Ascending aorta (tissue), 2 donors: Measurements from ENCODE around the gene INMT. TPM values are rescaled to one million over a fixed set of nuclear protein-coding genes. Genes with fewer than 3 reads are reported as not detected.

Source experiments
- DNase-seq, 2 donors: peaks; one replicate each; pipeline ENCODE4 v3.0.0-alpha.2; 2019; ENCODE audit warnings: low spot score in 2 of 2
- H3K27ac ChIP-seq, 2 donors: fragments of 200-600 bp; sonication (generic); one replicate each; pipeline ENCODE4 v1.5.1; 2016 to 2017; ENCODE audit warnings: mild to moderate bottlenecking in 1 of 2
- H3K27me3 ChIP-seq: fragments of 200-600 bp; sonication (generic); one replicate; pipeline ENCODE4 v1.5.1; 2017
- H3K36me3 ChIP-seq, 2 donors: fragments of 200-600 bp; sonication (generic); one replicate each; pipeline ENCODE4 v1.5.1; 2016
- H3K4me1 ChIP-seq, 2 donors: fragments of 200-600 bp; sonication (generic); one replicate each; pipeline ENCODE4 v1.5.1; 2016 to 2017; ENCODE audit warnings: mild to moderate bottlenecking in 1 of 2
- H3K4me3 ChIP-seq, 2 donors: fragments of 200-600 bp; sonication (generic); one replicate each; pipeline ENCODE4 v1.5.1; 2016 to 2017; ENCODE audit warnings: mild to moderate bottlenecking in 1 of 2
- H3K9me3 ChIP-seq, 2 donors: fragments of 200-600 bp; sonication (generic); one replicate each; pipeline ENCODE4 v1.5.1; 2016
- intact Hi-C: fragments of 100-400 bp; cut with DNase I; formaldehyde crosslinking; loops from one replicate; pipeline ENCODE4 v1.15.1; 2023
- total RNA-seq: library from RNA; depleted of rRNA; stranded (reverse); fragments of >200 nt; gene quantifications from one replicate; pipeline ENCODE4 v1.1.0, GENCODE V29; 2016
- TF ChIP-seq, protein P1 (sequence below), 3 experiments: fragments of 200-600 bp in 2 of 3; fragments of 450-650 bp in 1 of 3; sonication (generic) in 2 of 3; IDR thresholded peaks; one replicate each; pipeline ENCODE4 v1.5.1; 2016 to 2019; ENCODE audit warnings: antibody characterized with exemption in 3 of 3, mild to moderate bottlenecking in 1 of 3, moderate library complexity in 1 of 3

INMT gene
- total RNA-seq, 1 donor from 2014 or later, result 51.8 TPM

DNA sequence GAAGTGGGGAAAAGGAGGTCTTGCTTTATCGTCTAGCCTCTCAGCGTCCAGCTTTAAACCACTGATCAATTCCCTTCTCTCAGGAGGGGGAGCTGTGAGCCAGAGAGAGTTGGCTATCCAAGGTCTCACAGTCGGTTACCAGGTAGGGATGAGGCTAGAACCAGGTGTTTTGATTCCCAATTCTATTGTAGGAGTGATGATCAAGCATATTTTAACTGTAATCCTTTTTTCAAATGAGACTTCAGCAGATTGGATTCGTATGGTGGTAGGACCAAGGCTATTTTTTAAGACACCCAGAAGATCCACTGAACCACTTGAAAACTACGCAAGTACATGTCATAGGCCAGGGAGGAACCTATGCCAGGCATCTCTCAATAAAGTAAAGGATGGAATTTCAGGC is 27.6 kb downstream of the INMT start:
- Histone ChIP-seq H3K27me3 (no peaks in the 10 kb centered on the region), H3K4me3 (no peak overlapping the region), H3K36me3 (peaks cover 15 to 16% of the 10 kb centered on the region in 2 donors), H3K4me1 (peaks cover 5 to 23% of the 10 kb centered on the region in 2 donors), H3K9me3 (no peaks in the 10 kb centered on the region), H3K27ac (peak overlapping the region; percentile 81 to 87)
- intact Hi-C loops, result no loop called here
- peak in 1 of 2 donors; percentile 31 for DNase-seq
- TF ChIP-seq, protein P1, sequence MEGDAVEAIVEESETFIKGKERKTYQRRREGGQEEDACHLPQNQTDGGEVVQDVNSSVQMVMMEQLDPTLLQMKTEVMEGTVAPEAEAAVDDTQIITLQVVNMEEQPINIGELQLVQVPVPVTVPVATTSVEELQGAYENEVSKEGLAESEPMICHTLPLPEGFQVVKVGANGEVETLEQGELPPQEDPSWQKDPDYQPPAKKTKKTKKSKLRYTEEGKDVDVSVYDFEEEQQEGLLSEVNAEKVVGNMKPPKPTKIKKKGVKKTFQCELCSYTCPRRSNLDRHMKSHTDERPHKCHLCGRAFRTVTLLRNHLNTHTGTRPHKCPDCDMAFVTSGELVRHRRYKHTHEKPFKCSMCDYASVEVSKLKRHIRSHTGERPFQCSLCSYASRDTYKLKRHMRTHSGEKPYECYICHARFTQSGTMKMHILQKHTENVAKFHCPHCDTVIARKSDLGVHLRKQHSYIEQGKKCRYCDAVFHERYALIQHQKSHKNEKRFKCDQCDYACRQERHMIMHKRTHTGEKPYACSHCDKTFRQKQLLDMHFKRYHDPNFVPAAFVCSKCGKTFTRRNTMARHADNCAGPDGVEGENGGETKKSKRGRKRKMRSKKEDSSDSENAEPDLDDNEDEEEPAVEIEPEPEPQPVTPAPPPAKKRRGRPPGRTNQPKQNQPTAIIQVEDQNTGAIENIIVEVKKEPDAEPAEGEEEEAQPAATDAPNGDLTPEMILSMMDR (IDR thresholded peaks at IDR 0.05), result no peak

DNA sequence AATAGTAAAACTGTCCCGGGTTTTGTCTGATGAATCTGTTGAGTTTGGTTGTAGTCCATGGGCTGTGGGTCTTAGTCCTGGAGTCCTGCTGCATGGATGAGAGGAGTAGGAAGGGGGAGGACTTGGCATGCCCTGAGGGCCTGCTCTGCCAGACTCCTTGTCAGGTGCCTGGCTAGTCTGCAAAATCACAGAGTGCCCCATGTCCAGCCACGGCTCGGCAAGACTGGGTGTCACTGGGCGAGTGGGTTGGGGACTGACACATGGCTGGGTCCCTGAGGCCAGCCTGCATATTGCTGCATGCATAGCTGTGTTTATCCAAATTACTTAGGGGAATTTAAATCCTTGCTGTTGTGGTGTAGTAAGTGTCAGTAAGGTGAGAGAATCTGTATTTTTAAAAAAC is 29.0 kb downstream of the INMT start:
- intact Hi-C loops, result loop anchor here (10.0 kb wide), 1 partner anchor 756 kb away; the partner anchor contains the start of genes FKBP14 and PLEKHA8
- Histone ChIP-seq H3K27me3 (no peaks in the 10 kb centered on the region), H3K4me1 (peaks cover 5 to 23% of the 10 kb centered on the region in 2 donors), H3K27ac (peak overlapping the region in 1 of 2 donors; percentile 87), H3K9me3 (no peaks in the 10 kb centered on the region), H3K36me3 (peaks cover 20 to 29% of the 10 kb centered on the region in 2 donors), H3K4me3 (no peak overlapping the region)
- peak in 1 of 2 donors; percentile 62 for DNase-seq
- TF ChIP-seq, protein P1 (IDR thresholded peaks at IDR 0.05), result no peak

DNA sequence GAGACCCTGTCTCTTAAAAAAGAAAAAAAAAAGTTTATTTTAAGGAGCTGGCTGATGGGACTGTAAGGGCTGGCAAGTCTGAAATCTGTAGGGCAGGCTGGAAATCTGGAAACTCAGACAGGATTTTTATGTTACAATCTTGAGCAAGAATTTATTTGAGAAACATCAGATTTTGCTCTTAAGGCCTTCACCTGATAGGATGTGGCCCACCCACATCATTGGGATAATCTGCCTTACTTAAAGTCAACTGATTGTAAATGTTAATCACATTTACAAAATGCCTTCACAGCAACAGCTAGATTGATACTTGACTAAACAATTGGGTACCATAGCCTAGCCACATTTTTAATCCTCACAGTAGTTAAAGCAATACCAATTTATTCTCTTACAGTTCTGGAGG is 30.8 kb downstream of the INMT start:
- intact Hi-C loops, result loop anchor here (10.0 kb wide), 1 partner anchor 758 kb away; the partner anchor contains the start of genes FKBP14 and PLEKHA8
- no peak overlapping the region for H3K27ac ChIP-seq
- TF ChIP-seq, protein P1 (IDR thresholded peaks at IDR 0.05), result no peak
- DNase-seq, result no peak
- H3K4me1 ChIP-seq, result peaks cover 5 to 23% of the 10 kb centered on the region in 2 donors
- H3K4me3 ChIP-seq, result no peak overlapping the region
- H3K9me3 ChIP-seq, result no peaks in the 10 kb centered on the region
- H3K27me3 ChIP-seq, result no peaks in the 10 kb centered on the region
- peaks cover 21 to 33% of the 10 kb centered on the region in 2 donors for H3K36me3 ChIP-seq

DNA sequence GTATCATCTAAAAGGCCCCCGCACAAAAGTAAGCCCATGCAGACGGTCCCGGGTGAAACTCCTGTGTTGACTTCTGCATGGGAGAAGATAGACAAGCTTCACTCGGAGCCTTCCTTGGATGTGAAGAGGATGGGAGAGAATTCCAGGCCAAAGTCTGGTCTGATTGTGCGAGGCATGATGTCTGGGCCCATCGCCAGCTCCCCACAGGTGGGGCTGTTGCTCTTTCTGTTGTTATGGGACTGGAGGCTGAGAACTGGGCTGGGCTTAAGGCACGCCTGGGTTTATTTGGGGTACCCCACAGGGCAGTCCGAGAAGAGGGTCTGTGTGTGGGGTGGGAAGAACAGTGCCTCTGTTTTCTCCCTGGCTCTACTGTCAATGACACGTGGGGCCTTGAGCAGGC is 33.9 kb downstream of the INMT start:
- intact Hi-C loops, result loop anchor here (10.0 kb wide), 1 partner anchor 761 kb away; the partner anchor contains the start of genes FKBP14 and PLEKHA8
- H3K4me3 ChIP-seq, result no peak overlapping the region
- peaks cover 3 to 16% of the 10 kb centered on the region in 2 donors for H3K4me1 ChIP-seq
- H3K27ac ChIP-seq, result no peak overlapping the region
- H3K9me3 ChIP-seq, result no peaks in the 10 kb centered on the region
- DNase-seq, result peak in 1 of 2 donors; percentile 48
- TF ChIP-seq, protein P1 (IDR thresholded peaks at IDR 0.05), result no peak
- peaks cover 21 to 33% of the 10 kb centered on the region in 2 donors for H3K36me3 ChIP-seq
- H3K27me3 ChIP-seq, result no peaks in the 10 kb centered on the region

DNA sequence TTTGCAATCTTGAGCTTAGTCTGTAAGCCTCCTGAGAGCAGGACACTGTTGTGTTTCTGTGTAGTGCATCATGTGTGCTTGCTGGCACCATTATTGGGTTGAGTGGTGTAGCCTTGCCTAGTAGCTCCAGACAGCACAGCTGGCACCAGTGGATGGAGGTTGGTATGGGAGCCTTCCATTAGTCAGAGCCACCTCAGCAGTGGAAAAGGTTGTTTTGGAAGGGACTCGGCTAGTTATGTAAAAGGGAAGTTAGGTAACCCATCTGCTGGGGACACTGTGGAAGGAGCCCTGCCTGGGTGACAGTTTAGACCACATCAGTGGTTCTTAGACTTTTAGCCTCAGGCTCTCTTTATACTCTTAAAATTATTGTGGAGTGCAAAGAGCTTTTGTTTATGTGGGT is 35.6 kb downstream of the INMT start:
- DNase-seq, result peak in 1 of 2 donors; percentile 60
- intact Hi-C loops, result loop anchor here (10.0 kb wide), 1 partner anchor 763 kb away; the partner anchor contains the start of genes FKBP14 and PLEKHA8
- Histone ChIP-seq H3K9me3 (no peaks in the 10 kb centered on the region), H3K4me3 (no peak overlapping the region), H3K4me1 (peaks cover 3 to 12% of the 10 kb centered on the region in 2 donors), H3K27me3 (no peaks in the 10 kb centered on the region), H3K27ac (peak overlapping the region in 1 of 2 donors; percentile 44), H3K36me3 (peaks cover 18 to 36% of the 10 kb centered on the region in 2 donors)
- TF ChIP-seq, protein P1 (IDR thresholded peaks at IDR 0.05), result no peak
